SJCRH30 (cell line): ENCODE results near the gene FAM135A. TPM values are rescaled to one million over a fixed set of nuclear protein-coding genes. Genes with fewer than 3 reads are reported as not detected.
A peak's percentile ranks its signal among the peaks of the same experiment; 100 is the strongest.
"Not testable (repeated sequence)": the region's sequence is repeated elsewhere in the genome, so short reads cannot be mapped to it uniquely, and the experiment has no call there.

ENCODE experiments used
- DNase-seq, 2 experiments: peaks; one replicate each; pipeline ENCODE4 v3.0.0-alpha.2; 2015 to 2020
- H3K27ac ChIP-seq: fragments of 250-450 bp; sonication (Bioruptor Pico); 2 replicates; pipeline ENCODE4 v1.5.1; 2020; ENCODE audit warnings: mild to moderate bottlenecking, moderate library complexity
- H3K27me3 ChIP-seq: fragments of 250-450 bp; sonication (Bioruptor Pico); 2 replicates; pipeline ENCODE4 v1.5.1; 2020; ENCODE audit warnings: mild to moderate bottlenecking, moderate library complexity
- H3K36me3 ChIP-seq: fragments of 250-450 bp; sonication (Bioruptor Pico); 2 replicates; pipeline ENCODE4 v1.5.1; 2020; ENCODE audit warnings: mild to moderate bottlenecking, moderate library complexity
- H3K4me1 ChIP-seq: fragments of 250-450 bp; sonication (Bioruptor Pico); 2 replicates; pipeline ENCODE4 v1.5.1; 2020; ENCODE audit warnings: mild to moderate bottlenecking, moderate library complexity
- H3K4me3 ChIP-seq: fragments of 250-450 bp; sonication (Bioruptor Pico); 2 replicates; pipeline ENCODE4 v1.5.1; 2020; ENCODE audit warnings: mild to moderate bottlenecking, moderate library complexity
- H3K9me3 ChIP-seq: fragments of 250-450 bp; sonication (Bioruptor Pico); replicated peaks from 2 replicates; pipeline ENCODE4 v1.5.1; 2020; ENCODE audit warnings: mild to moderate bottlenecking, moderate library complexity
- total RNA-seq: library from RNA; depleted of rRNA; stranded (reverse); fragments of >200 nt; shearing (Covaris generic); gene quantifications from 2 replicates; pipeline ENCODE4 v1.2.3, GENCODE V29; 2014

The FAM135A gene
- total RNA-seq, 1 experiment from 2014 or later, result 53.7 TPM

DNA sequence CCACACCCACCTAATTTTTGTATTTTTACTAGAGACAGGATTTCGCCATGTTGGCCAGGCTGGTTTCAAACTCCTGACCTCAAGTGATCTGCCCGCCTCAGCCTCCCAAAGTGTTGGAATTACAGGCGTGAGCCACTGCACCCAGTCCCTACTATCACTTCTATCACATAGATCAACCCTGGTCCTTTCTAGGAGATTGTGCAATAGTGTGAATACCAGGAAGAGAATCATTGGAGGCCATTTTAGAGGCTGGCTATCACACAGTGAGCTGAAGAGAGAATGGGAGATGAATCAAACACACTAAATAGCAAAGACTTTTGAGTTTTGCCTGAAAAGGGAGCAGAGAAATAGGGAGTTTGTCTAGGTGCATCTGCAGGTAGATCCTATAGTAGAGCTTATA is 57.2 kb downstream of the FAM135A start:
- not testable (repeated sequence) for H3K9me3 ChIP-seq, H3K27me3 ChIP-seq, H3K4me1 ChIP-seq, H3K4me3 ChIP-seq, H3K27ac ChIP-seq, DNase-seq
- peaks cover 14% of the 10 kb centered on the region; the same call in 1 of the 2 replicates for H3K36me3 ChIP-seq

DNA sequence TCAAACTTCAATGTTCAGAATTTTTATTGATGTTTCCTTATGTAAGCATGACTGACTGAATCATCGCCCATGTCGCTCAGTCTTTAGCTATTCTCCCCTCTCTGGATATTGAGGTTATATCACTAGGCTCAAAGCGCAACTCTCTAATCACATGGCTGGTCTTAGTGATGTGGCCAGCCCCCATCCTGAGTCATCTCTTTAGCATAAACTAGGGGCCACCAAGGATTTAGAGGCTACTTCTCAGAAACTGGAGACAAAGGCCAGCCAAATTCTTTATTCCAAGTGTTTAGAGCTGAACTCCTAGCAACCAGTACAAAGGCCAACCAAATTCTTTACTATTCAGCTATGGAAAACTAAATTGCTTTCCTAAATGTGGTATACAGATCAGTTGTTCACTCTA is 61.4 kb downstream of the FAM135A start:
- H3K27ac ChIP-seq, result no peak overlapping the region
- H3K27me3 ChIP-seq, result no peaks in the 10 kb centered on the region
- peaks cover 10% of the 10 kb centered on the region for H3K4me1 ChIP-seq
- peaks cover 32% of the 10 kb centered on the region for H3K36me3 ChIP-seq
- no peak overlapping the region for H3K4me3 ChIP-seq
- no peaks in the 10 kb centered on the region for H3K9me3 ChIP-seq
- no peak for DNase-seq

DNA sequence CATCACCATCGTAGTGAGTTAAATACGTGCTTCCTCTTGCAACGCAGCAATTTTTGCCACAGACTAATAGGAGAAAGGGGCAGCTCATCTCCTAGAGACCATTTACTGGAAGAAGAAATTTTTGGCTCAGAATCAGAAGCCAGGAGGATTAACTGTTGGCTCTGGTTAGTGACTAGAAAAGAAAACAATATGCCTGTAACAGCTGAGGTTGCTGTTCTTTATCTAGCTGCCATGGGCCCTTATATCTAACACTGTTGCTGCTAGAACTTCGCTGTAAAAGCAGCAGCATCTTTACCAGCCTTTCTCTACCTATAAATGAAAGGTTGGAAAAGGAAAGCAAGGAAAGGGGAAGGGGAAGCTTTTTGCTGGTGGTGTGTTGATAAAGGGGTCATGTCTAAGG is 65.9 kb downstream of the FAM135A start:
- Histone ChIP-seq H3K4me3 (no peak overlapping the region), H3K27ac (peak overlapping the region; percentile 19; the same call in 1 of the 2 replicates), H3K9me3 (no peaks in the 10 kb centered on the region), H3K36me3 (peaks cover 31% of the 10 kb centered on the region), H3K27me3 (no peaks in the 10 kb centered on the region), H3K4me1 (peaks cover 12% of the 10 kb centered on the region)
- DNase-seq, result peak; percentile 76 to 97

DNA sequence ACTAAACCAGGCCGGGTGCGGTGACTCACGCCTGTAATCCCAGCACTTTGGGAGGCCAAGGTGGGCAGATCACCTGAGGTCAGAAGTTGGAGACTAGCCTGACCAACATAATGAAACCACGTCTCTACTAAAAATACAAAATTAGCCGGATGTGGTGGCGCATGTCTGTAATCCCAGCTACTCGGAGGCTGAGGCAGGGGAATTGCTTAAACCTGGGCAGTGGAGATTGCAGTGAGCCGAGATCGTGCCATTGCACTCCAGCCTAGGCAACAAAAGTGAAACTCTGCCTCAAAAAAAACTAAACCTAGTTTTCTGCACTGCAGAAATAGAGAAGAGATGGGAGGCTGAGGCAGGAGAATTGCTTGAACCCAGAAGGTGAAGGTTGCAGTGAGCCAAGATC is 73.3 kb downstream of the FAM135A start:
- H3K9me3 ChIP-seq, DNase-seq, H3K4me3 ChIP-seq, H3K4me1 ChIP-seq, H3K36me3 ChIP-seq, H3K27ac ChIP-seq, H3K27me3 ChIP-seq: not testable (repeated sequence)

DNA sequence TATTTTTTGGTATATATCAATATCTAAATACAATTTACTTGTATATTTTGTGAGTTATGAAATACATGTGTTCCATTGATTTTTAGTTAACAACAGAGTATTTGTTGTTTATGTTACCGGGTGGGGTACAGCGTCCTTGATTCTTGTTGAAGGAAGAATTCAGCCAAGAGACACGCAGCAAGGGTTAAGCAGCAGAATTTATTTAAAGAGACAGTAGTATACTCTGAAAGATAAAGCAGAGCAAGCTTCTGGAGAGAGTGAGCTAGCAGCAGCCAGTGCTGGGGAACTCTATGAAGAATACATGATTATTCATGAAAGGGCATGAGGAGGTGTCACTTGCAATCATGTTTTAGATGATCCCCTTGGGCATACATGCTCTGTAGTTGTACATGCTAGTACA is 76.1 kb downstream of the FAM135A start:
- Histone ChIP-seq H3K4me3 (no peak overlapping the region), H3K36me3 (peaks cover 4% of the 10 kb centered on the region; the same call in 1 of the 2 replicates), H3K4me1 (no peaks in the 10 kb centered on the region; the same call in 1 of the 2 replicates), H3K27me3 (no peaks in the 10 kb centered on the region), H3K9me3 (no peaks in the 10 kb centered on the region), H3K27ac (no peak overlapping the region)
- no peak for DNase-seq

DNA sequence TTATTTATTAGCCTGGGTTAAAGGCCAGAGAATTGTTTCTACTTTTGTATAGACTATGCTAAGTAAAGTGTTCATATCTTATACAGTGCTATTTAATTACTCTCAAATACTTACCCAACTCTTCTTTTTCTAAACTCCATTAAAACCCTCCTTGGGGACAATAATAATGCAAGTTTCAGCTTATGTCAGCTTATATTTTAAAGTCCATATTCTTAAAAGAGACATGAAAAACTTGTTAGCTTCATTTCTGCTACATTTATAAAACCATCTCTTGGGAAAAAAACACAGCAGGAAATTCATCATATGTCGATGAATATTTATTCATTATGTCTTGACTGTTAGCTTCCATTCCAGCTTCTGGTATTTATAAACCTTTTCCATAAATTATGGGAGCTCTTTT is 81.5 kb downstream of the FAM135A start:
- H3K36me3 ChIP-seq, result peaks cover 4% of the 10 kb centered on the region; the same call in 1 of the 2 replicates
- H3K27me3 ChIP-seq, result no peaks in the 10 kb centered on the region
- H3K4me1 ChIP-seq, result no peaks in the 10 kb centered on the region
- 0 out of 2 replicates have a peak, but pooled peaks cover 3% of the 10 kb centered on the region for H3K9me3 ChIP-seq
- H3K4me3 ChIP-seq, result no peak overlapping the region
- H3K27ac ChIP-seq, result no peak overlapping the region
- no peak for DNase-seq

DNA sequence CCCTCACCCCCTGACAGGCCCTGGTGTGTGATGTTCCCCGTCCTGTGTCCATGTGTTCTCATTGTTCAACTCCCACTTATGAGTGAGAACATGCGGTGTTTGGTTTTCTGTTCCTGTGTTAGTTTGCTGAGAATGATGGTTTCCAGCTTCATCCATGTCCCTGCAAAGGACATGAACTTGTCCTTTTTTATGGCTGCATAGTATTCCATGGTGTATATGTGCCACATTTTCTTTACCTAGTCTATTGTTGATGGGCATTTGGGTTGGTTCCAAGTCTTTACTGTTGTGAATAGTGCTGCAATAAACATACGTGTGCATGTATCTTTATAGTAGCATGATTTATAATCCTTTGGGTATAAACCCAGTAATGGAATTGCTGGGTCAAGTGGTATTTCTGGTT is 82.5 kb downstream of the FAM135A start:
- H3K4me3 ChIP-seq, DNase-seq, H3K4me1 ChIP-seq, H3K27me3 ChIP-seq, H3K9me3 ChIP-seq, H3K36me3 ChIP-seq, H3K27ac ChIP-seq: not testable (repeated sequence)

DNA sequence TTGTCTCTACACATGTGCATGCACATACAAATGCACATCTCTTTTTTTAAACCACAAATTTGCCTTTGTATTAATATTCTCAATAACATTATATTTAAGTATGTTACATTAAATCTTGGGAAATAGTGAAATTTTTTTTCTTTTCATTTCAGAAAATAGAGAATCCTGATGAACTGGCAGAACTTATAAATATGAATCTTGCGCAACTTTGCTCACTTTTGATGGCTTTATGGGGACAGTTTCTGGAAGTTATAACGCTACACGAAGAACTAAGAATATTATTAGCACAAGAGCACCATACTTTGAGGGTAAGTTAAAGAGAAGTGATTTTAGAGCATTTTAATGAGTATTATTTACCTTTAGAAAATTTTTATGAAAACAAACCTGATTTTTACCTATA is 89.2 kb downstream of the FAM135A start:
- no peak for DNase-seq
- Histone ChIP-seq H3K4me3 (no peak overlapping the region), H3K27me3 (no peaks in the 10 kb centered on the region), H3K27ac (no peak overlapping the region), H3K4me1 (no peaks in the 10 kb centered on the region), H3K9me3 (0 out of 2 replicates have a peak, but pooled peaks cover 5% of the 10 kb centered on the region), H3K36me3 (peaks cover 31% of the 10 kb centered on the region)

DNA sequence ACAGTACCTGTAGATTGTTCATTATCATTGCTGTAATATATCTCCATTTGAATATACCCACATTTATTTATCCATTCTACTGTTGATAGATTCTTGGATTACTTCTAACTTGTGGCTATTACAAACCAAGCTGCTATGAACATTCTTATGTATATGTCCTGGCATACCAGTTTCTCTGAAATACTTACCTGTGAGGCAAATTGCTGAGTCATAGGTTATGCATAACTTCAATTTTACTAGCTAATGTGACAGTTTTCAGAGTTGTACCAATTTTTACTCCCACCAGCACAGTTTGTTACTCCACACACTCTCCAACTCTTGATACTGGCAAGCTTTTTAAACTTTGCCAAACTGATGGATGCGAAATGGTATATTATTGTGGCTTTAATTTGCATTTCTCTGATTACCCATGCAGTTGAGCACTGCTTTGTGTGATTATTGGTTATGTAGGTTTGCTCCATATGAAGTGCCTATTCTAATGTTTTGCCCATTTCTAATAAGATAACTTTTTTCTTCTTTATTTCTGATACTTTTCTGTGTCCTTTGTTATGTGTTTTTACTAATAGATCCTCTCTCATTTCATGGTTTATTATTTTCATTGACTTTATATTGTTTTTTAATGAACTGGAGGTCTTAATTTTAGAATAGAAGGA is 90.6 kb downstream of the FAM135A start:
- Histone ChIP-seq H3K27me3 (no peaks in the 10 kb centered on the region), H3K9me3 (0 out of 2 replicates have a peak, but pooled peaks cover 5% of the 10 kb centered on the region), H3K36me3 (peaks cover 34% of the 10 kb centered on the region), H3K4me3 (no peak overlapping the region), H3K4me1 (no peaks in the 10 kb centered on the region), H3K27ac (no peak overlapping the region)
- DNase-seq, result no peak

DNA sequence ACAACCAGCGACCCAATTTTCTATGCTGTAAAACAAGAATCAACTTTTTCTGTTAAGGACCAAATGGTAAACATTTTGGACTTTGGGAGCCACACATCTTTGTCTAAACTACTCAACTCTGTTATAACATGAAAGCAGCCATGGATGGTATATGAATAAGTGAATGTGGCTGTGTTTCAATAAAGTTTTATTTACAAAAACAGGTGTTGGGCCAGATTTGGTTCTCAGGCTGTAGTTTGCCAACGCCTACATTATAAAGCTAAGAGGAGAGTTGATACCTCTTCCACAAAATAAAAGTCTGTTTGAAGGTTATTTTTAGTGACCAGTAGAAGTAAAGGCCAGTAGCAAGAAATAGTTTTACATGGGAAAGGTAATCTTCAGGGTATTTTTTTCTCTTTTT is 93.0 kb downstream of the FAM135A start:
- no peak overlapping the region for H3K27ac ChIP-seq
- no peak overlapping the region for H3K4me3 ChIP-seq
- H3K4me1 ChIP-seq, result no peaks in the 10 kb centered on the region
- DNase-seq, result no peak
- peaks cover 34% of the 10 kb centered on the region for H3K36me3 ChIP-seq
- H3K27me3 ChIP-seq, result no peaks in the 10 kb centered on the region
- no peaks in the 10 kb centered on the region for H3K9me3 ChIP-seq

DNA sequence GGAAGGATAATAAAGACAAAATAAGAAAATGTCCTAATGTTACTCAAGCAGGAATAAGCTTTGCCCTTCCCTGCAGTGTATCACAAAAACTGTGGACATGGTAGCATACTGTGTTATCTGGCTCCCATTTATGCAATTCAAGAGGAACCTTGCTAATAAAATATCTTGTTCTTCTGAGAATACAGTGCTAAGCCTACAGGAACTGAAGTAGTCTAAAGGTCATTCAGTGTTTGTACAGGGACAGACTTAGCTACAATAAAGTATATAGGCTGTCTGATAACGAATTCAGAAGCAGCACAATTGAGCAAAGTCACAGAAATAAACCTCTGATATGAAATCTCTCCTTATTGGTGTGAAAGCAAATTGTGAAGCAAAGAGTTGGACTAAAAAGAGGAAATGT is 93.9 kb downstream of the FAM135A start:
- no peaks in the 10 kb centered on the region for H3K4me1 ChIP-seq
- no peak for DNase-seq
- no peaks in the 10 kb centered on the region for H3K27me3 ChIP-seq
- no peak overlapping the region for H3K27ac ChIP-seq
- H3K9me3 ChIP-seq, result no peaks in the 10 kb centered on the region
- H3K36me3 ChIP-seq, result peaks cover 34% of the 10 kb centered on the region
- H3K4me3 ChIP-seq, result no peak overlapping the region

DNA sequence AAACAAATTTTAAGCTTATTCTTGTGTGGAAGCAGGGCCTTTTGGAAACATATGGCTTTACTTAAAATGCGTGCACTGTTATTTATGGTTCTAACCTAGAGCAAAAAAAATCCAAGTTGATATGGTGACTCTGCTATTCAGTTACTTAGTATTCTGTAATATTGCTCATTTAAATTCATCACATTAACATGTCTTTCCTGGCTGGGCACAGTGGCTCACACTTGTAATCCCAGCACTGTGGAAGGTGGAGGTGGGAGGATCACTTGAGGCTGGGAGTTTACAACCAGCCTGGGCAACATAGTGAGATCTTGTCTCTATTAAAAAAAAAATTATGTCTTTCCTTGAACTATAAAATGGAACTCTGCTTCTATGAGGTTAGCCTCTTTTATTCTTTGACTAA is 95.6 kb downstream of the FAM135A start:
- Histone ChIP-seq H3K9me3 (no peaks in the 10 kb centered on the region), H3K4me3 (no peak overlapping the region), H3K36me3 (peaks cover 19% of the 10 kb centered on the region), H3K27ac (no peak overlapping the region), H3K27me3 (no peaks in the 10 kb centered on the region), H3K4me1 (no peaks in the 10 kb centered on the region)
- DNase-seq, result no peak

DNA sequence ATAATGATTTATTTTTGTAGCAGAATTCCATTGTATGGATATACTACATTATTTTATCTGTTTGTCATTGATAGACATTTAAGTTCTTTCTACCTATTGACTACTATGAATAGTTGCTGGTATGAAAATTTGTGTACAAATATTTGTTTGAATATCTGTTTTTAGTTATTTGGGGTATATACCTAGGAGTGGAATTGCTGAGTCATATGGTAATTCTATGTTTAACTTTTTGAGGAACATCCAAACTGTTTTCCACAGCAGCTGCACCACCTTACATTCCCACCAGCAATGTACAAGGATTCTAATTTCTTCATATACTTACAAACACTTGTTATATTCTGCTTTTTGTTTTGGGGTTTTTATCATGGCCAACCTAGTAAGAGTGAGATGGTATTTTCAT is 97.3 kb downstream of the FAM135A start:
- H3K27me3 ChIP-seq, result no peaks in the 10 kb centered on the region
- no peak overlapping the region for H3K4me3 ChIP-seq
- H3K27ac ChIP-seq, result no peak overlapping the region
- DNase-seq, result no peak
- no peaks in the 10 kb centered on the region for H3K4me1 ChIP-seq
- H3K36me3 ChIP-seq, result peaks cover 6% of the 10 kb centered on the region; the same call in 1 of the 2 replicates
- no peaks in the 10 kb centered on the region for H3K9me3 ChIP-seq

DNA sequence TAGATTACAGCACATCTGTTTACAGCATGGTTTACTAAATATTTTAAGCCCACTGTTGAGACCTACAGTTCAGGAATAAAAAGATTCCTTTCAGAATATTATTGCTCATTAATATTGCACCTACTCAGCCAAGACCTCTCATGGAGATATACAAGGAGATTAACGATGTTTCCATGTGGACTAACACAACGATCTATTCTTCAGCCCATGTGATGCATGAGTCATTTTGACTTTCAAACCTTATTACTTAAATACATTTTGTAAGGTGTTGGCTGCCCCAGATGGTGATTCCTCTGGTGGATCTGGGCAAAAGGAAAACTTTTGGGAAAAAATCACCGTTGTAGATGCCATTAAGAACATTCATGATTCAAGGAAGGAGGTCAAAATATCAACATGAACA is 105.4 kb downstream of the FAM135A start:
- no peaks in the 10 kb centered on the region for H3K4me1 ChIP-seq
- no peaks in the 10 kb centered on the region for H3K36me3 ChIP-seq
- no peaks in the 10 kb centered on the region for H3K27me3 ChIP-seq
- no peaks in the 10 kb centered on the region for H3K9me3 ChIP-seq
- no peak for DNase-seq
- H3K4me3 ChIP-seq, result no peak overlapping the region
- H3K27ac ChIP-seq, result no peak overlapping the region

DNA sequence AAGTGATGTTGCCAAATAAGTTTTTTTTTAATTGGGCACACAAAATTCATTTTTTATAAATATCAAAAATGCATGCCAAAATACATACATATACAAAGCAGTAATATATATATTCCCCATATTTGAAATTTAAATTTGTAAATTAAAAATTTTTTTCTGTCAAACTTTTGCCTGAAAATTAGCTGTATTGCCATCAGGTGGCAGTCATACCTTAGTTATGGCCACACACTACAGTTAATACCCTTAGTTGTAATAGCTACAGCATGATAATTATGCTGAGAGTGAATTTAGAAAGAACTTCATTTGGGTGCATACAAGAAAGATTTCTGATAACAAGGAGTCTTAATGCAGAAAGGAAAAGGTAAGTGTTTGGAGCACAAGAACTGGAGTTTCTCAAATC is 107.3 kb downstream of the FAM135A start:
- Histone ChIP-seq H3K27me3 (no peaks in the 10 kb centered on the region), H3K4me1 (no peaks in the 10 kb centered on the region), H3K27ac (no peak overlapping the region), H3K9me3 (no peaks in the 10 kb centered on the region), H3K4me3 (no peak overlapping the region), H3K36me3 (peaks cover 3% of the 10 kb centered on the region; the same call in 1 of the 2 replicates)
- DNase-seq, result peak in 1 of 2 experiments; percentile 19

DNA sequence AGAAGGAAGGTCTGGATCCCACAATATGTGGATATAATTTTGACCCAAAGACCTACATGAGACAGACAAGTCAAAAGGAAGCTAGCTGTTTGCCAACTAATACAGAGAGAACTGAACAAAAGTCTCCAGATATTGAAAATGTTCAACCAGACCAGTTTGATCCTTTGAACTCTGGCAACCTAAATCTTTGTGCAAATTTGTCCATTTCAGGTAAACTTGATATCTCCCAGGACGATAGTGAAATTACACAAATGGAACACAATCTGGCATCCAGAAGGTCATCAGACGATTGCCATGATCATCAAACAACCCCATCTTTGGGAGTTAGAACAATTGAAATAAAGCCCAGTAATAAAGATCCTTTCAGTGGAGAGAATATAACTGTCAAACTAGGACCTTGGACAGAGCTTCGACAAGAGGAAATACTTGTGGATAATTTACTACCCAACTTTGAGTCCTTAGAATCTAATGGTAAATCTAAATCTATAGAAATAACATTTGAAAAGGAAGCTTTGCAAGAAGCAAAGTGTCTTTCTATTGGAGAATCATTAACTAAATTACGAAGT is 111.5 kb downstream of the FAM135A start:
- Histone ChIP-seq H3K36me3 (peaks cover 3% of the 10 kb centered on the region; the same call in 1 of the 2 replicates), H3K27me3 (no peaks in the 10 kb centered on the region), H3K9me3 (no peaks in the 10 kb centered on the region), H3K4me3 (no peak overlapping the region), H3K27ac (no peak overlapping the region), H3K4me1 (no peaks in the 10 kb centered on the region)
- no peak for DNase-seq
